ENCODE measurements around the gene PSMF1. TPM values are rescaled to one million over a fixed set of nuclear protein-coding genes. Genes with fewer than 3 reads are reported as not detected.

Gene PSMF1
- total RNA-seq, 1 experiment from 2014 or later, result 92.5 TPM

- no peak for DNase-seq (ENCODE audit: low spot score)
Observed at GRCh38 chr20:1164871-1165270, 46.5 kb downstream of the PSMF1 start.

GRCh38 chr20:1165521-1165920, 47.1 kb downstream of the PSMF1 start:
- DNase-seq (ENCODE audit: low spot score), result no peak

- no peak for DNase-seq (ENCODE audit: low spot score)
Observed at GRCh38 chr20:1165941-1166340, 47.5 kb downstream of the PSMF1 start.

GRCh38 chr20:1166948-1167720, 48.7 kb downstream of the PSMF1 start:
- DNase-seq (ENCODE audit: low spot score), result no peak

- DNase-seq (ENCODE audit: low spot score), result no peak
Observed at GRCh38 chr20:1169224-1169623, 50.8 kb downstream of the PSMF1 start.

- DNase-seq (ENCODE audit: low spot score), result no peak
Observed at GRCh38 chr20:1171461-1172093, 53.2 kb downstream of the PSMF1 start.

- DNase-seq (ENCODE audit: low spot score), result no peak
Observed at GRCh38 chr20:1173698-1174097, 55.3 kb downstream of the PSMF1 start.

- DNase-seq (ENCODE audit: low spot score), result no peak
Observed at GRCh38 chr20:1174787-1175186, 56.4 kb downstream of the PSMF1 start.

- no peak for DNase-seq (ENCODE audit: low spot score)
Observed at GRCh38 chr20:1177680-1178079, 59.3 kb downstream of the PSMF1 start.

- DNase-seq (ENCODE audit: low spot score), result no peak
Observed at GRCh38 chr20:1178103-1178502, 59.7 kb downstream of the PSMF1 start.

GRCh38 chr20:1178623-1179022, 60.2 kb downstream of the PSMF1 start:
- no peak for DNase-seq (ENCODE audit: low spot score)

- no peak for DNase-seq (ENCODE audit: low spot score)
Observed at GRCh38 chr20:1180949-1181348, 62.5 kb downstream of the PSMF1 start.

GRCh38 chr20:1182106-1182505, 63.7 kb downstream of the PSMF1 start:
- no peak for DNase-seq (ENCODE audit: low spot score)

GRCh38 chr20:1183153-1183552, 64.8 kb downstream of the PSMF1 start:
- DNase-seq (ENCODE audit: low spot score), result no peak

- no peak for DNase-seq (ENCODE audit: low spot score)
Observed at GRCh38 chr20:1184260-1184637, 65.8 kb downstream of the PSMF1 start.

GRCh38 chr20:1184638-1185315, 66.4 kb downstream of the PSMF1 start, which contains the start of gene TMEM74B:
Gene TMEM74B (minus strand): TSS chr20:1184981. CDS start chr20:1183801, 1,180 bp downstream.
- DNase-seq (ENCODE audit: low spot score), result no peak

GRCh38 chr20:1185316-1185741, 66.9 kb downstream of the PSMF1 start:
- DNase-seq (ENCODE audit: low spot score), result no peak

GRCh38 chr20:1185790-1186334, 67.5 kb downstream of the PSMF1 start:
- DNase-seq (ENCODE audit: low spot score), result peak; percentile 47

GRCh38 chr20:1186367-1186991, 68.1 kb downstream of the PSMF1 start:
- no peak for DNase-seq (ENCODE audit: low spot score)

- DNase-seq (ENCODE audit: low spot score), result no peak
Observed at GRCh38 chr20:1187605-1188171, 69.3 kb downstream of the PSMF1 start.

- DNase-seq (ENCODE audit: low spot score), result no peak
Observed at GRCh38 chr20:1188347-1188746, 69.9 kb downstream of the PSMF1 start.

GRCh38 chr20:1189827-1190226, 71.4 kb downstream of the PSMF1 start:
- DNase-seq (ENCODE audit: low spot score), result no peak
